Left kidney (tissue), 2 donors: ENCODE measurements around the gene CYBC1. TPM values are rescaled to one million over a fixed set of nuclear protein-coding genes. Genes with fewer than 3 reads are reported as not detected.

Experiments
- DNase-seq: peaks from one replicate; pipeline ENCODE4 v3.0.0-alpha.2; 2013
- polyA plus RNA-seq: library from polyadenylated mRNA; unstranded; fragments of 120-200 nt; gene quantifications from one replicate; pipeline ENCODE4 v1.2.1, GENCODE V29; 2013; ENCODE audit not compliant: insufficient read length

CYBC1 gene
- polyA plus RNA-seq, 1 donor, result 43.3 TPM

DNA sequence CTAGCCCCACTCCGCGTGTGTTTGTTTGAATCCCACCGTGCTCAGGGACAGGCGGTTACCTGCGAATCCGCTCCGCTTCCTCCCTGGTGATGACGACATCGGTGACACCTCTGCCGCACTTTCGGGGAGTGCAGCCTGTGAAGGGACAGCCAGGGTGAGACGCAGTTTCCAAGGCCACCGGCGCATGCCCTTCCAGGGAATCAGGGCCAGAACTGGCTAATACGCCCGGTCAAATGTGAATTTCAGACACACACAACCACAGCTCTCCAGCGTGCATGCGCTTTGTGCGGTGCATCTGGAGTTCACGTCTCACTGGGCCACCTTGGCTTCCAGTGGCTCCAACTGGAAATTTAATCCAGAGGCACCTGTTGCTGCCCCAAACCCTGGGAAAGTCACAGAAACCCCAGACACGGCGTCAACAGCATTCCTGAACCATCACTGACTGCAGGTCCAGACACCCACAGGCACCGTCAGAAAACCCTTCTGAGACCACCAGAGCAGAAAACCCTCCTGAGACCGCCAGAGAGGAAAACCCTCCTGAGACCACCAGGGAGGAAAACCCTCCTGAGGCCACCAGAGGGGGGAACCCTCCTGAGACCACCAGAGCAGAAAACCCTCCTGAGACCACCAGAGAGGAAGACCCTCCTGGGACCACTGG, 39.0 kb downstream of the CYBC1 start:
- DNase-seq, result no peak

DNA sequence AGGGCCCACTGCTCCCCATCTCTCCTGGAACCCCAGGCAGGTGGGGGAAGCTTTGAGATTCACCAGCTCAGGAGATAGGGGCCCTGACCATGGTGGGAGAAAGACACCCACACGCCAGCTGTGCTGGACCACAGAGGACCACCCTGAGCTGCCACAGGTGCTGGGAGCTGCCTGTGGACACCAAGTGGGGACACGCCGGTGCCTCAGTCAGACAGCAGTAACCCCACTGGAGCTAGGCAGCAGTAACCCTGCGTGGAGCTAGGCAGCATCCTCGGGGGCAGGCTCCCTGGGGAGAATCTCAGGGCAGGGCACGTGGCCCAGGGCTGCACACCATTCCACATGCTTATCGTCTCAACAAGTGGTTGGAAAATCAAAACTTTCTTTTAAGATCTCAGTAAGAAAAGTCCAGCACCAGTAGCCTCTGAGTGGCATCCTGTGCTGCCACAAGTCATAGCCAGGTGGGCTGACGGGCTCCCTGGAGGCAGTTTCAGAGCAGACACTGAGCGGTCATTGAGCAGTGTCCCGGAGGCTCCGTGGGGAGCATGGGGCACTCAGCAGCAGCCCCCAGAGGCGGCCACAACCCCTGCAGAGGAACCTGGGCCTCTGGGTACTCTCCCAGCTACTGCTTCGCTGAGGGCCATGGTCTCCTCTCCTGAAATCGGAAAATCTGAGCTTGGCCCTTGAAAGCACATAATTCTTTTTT, 40.4 kb downstream of the CYBC1 start:
- DNase-seq, result no peak

DNA sequence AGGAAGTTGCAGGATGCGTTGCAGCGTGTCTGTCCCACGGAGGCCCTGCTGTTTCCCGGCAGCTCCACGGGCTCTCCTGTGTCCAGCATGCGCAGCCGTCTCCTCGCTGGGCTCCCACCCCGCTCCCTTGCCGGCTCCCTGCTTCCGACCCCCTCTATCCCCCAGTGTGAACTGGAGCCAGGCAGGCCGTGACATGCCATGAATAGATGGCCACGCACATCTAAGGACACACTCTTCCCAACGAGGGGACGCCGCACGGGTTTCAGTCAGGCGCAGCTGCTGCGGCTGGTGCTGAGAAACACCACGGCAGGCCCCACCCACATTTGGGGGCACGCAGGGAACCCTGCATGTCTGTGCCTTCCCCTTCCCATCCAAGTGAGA, 41.6 kb downstream of the CYBC1 start:
- DNase-seq, result no peak

DNA sequence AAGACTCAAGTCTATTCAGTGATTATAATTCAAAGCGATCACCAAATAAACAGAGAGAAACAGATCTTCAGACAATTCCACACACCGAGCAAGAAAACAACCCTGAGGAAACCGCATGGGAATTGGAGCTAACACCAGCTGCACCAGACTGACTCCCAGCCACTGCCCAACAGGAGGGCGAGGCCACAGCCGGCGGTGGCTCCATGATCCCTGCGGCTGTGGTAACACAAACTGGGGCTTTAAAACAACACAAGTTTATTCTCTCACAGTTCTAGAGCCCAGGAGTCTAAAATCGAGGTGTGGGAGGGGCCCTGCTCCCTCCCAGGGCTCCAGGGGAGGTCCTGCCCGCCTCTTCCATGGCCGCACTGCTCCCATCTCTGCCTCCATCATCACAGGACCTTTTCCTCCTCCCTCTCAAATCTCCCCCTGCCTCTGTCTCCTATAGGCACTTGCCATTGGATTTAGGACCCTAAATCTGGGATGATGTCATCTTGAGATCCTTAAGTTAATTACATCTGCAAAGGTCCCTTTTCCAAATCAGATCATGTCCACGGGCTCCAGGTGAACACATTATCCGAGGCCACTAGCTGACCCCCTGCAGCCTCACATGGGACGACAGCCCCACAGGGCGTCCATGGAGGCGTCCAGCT, 42.1 kb downstream of the CYBC1 start:
- DNase-seq, result no peak

DNA sequence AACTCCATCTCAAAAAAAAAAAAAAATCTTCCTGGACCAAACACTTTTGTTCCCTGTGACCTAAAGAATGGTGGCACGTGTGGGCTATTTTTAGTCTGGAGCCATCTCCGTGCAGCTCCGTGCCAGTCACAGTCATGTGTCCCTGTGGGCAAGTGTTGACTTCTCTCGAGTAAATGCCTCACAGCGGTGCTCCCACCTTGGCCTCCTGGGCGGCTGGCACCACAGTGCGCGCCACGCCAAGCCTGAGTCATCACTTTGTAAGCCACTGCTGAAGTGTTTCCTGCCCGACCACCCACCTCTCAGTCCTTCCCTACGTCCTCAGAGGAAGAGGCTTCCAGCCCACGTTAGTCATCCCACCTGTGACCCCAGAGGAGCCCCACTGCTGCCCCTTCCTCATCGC, 43.3 kb downstream of the CYBC1 start:
- DNase-seq, result no peak

DNA sequence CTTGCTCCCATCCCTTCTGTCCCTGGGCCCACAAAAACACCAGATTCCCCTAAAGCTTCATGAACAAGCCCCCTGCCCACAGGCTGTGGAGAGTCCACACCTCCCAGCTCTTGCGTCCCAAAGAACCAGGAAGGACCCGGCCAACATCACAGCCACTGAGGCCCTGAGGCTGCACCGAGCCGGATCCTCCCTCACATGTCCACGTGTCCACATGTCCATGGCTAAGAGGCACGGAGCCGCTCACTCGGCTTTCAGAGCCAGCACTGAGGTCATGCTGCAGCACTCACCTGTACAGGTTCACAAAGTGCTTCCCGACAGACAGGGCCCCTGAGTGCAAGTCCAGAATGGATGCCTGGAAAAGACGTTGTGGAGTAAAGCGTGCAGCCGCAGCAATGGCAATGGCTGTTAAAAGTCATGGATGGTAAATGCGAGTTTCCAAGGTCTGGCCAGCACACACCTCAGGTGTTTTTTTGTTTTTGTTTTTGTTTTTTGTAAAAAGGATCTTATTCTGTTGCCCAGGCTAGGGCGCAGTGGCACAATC, 44.4 kb downstream of the CYBC1 start:
- no peak for DNase-seq

DNA sequence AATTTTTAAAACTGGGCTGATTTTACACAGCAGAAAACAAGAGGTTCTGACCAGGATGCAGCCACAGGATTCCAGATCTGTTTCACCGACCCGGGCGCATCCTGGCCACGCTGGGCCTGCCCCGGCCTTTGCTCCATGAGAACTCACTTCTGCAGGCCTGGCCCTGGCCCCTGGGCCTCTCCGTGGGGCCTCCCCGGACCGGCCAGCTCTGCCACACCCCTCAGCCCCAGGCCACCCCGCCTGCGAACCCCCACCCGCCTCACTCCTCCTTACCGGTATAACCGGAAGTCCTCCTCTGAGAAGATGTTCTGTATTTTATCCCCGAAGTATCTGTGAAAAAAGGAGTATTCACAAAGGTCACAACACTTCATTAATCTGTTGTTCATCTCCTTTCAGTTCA, 45.5 kb downstream of the CYBC1 start:
- no peak for DNase-seq

DNA sequence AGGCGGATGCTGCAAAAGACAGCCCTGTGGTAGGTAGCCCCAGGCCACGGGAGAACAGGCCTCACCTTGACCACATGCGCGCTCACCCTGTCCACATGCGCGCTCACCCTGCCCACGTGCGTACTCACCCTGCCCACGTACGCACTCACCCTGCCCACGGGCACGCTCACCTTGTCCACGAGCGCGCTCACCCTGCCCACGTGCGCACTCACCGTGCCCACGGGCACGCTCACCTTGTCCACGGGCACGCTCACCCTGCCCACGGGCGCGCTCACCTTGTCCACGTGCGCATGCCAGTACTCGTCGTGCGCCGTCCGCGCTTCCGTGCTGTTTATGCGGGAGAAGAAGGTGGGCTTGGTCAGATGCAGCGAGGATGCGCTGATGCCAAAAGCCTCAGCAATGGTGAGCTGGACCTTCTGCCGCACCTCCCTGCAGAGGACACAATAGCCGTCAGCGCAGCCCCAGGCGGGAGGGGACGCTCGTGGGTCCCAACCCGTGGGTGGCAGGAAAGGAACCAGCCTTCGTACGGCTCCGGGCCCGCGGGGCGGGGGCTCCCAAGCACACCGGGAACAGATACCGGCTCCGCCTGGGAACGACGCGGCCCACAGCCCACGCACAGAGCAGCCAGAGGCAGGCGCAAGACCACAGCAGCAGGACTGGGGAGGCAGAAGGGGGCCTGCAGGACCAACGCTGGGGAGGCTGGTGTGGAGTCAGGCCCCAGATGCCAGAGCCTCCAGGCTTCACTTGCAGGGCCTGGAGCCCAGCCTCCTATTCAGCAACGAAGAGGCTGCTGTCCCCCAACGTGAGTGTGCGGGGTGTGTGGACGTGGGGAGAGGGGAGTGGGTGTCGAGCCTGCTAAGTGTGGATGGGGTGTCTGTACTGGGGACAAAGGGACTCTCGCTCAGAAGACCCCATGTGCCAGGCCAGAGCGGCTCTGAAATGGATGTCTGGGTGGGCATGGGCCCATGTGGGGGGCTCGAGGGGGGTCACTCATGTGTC, 46.6 kb downstream of the CYBC1 start:
- DNase-seq, result no peak

DNA sequence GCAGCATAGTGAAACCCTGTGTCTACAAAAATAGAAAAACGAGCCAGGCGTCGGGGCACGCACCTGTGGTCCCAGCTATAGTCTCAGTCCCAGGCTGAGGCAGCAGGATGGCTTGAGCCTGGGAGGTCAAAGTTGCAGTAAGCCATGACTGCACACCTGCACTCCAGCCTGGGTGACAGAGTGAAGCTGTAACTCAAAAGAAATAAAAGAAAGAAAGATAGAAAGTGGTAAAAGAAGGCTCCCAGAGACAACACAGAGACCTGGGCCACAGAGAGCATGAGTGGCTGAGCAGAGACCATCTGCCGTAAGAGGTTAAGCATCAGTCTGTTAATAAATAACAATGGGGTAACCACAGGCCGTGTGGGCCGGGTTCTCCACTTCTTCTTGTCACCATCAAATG, 47.7 kb downstream of the CYBC1 start:
- no peak for DNase-seq

DNA sequence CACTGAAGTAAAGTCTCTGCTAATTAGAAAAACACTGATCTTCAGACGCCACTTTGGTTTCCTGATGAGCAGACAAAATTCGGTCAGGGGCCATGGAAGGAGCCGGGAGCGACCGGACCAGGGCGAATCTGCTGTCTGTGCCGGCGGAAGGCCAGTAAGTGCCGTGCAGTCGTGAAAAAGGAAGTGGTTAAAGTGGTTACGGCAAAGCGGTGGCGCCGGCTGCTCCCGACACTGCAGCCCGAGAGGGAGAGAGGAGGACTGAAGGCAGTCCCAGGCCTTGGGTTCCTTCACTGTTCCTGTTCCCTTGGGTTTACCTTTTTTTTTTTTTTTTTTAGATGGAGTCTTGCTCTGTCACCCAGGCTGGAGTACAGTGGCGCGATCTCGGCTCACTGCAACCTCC, 49.7 kb downstream of the CYBC1 start:
- no peak for DNase-seq

DNA sequence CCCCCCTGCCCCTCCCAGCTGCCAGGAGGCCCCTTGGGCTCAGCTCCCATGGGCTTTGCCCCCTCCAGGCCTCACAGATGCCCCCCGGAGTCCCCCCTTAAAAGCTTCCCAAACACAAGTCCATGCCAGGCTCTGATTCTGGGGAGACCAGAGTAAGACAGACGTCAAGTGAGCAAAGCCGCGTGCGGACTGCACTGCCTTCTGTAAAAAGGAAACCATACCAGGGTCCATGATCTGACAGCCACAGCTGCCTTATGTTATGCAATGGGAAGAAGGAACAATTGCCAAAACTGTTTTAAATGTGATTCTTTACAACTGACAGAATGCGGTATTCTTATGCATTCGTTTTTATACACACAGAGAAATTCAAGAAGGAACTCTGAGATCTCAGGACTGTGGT, 50.3 kb downstream of the CYBC1 start:
- DNase-seq, result no peak

DNA sequence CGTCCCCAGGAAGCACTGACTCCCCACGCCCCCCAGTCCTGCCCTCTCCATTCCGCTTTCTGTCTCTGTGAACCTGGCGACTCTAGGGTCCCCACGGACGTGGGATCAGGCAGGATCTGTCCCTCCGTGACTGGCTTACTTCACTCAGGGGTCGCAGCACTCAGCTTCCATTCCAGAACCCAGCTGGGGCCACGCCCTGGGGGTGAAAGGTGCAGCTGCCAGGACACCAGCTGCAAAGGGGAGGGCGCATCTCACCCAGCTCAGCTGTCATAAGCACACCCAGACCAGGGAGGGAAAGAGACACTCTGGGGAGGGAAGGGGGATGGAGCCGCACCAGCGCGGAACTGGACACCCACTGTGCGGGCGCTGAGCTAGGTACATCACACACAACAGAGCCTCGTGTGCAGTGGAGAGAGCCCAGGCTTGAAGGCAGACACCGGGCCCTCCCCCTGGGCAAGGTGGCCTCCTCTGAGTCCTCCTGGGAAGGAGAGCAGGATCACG, 50.9 kb downstream of the CYBC1 start:
- DNase-seq, result no peak

DNA sequence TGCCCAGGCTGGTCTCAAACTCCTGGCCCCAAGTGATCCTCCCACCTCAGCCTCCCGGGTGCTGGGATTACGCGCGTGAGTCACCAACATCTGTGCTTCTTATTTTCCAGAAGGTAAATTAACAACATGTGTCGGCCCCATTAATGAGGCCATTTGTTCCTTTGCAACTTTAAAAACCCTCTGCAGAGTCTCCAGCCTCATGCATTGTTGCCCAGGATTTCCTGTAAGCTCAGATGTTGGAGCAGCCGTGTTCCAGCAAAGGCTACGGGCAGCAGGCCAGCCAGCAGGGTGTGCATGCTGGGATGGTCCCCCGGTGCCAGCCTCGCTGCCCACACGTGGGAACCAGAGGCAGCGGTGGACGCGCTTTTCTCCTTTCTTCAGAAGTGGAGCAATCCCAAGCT, 51.5 kb downstream of the CYBC1 start:
- DNase-seq, result no peak

DNA sequence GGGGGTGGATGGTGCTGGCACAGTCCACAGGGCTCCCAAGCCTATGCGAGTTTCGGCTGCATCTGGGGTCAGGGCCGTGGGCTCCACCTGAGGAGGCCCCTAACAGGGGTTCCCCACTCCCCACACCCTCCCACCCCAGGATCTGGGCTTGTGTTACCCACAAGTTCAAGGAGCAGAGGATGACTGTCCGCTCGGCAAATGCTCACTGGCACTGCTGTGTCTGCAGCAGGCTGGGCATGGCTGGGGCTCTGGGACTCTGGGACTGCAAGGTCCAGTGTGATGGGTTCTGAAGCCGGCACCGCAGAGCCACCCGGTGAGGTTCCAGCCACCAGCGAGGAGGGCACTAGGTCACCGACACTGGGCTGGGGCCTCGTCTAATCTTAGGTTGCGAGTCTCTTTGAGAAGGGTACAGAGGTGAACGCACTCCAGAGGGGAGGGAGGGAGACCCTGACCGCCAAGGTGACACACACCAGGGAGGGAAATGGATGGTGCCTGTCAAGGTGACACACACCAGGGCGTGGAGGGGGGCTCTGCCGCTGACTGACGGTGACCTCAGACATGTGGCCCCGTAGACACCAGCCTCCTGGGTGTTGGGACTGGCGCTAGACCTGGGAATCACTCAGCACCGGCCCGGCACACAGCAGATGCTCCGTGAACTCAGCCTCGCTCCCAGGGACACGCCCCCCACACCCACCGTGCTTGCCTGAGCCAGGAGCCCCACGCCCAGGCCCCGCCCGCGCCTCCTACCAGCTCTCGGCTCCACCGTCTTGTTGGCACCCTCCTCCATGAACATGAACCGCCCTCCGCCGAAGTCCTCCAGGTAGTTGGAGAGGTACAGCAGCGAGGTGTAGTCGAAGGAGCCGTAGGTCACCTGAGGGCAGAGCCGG, 52.9 kb downstream of the CYBC1 start:
- DNase-seq, result no peak

DNA sequence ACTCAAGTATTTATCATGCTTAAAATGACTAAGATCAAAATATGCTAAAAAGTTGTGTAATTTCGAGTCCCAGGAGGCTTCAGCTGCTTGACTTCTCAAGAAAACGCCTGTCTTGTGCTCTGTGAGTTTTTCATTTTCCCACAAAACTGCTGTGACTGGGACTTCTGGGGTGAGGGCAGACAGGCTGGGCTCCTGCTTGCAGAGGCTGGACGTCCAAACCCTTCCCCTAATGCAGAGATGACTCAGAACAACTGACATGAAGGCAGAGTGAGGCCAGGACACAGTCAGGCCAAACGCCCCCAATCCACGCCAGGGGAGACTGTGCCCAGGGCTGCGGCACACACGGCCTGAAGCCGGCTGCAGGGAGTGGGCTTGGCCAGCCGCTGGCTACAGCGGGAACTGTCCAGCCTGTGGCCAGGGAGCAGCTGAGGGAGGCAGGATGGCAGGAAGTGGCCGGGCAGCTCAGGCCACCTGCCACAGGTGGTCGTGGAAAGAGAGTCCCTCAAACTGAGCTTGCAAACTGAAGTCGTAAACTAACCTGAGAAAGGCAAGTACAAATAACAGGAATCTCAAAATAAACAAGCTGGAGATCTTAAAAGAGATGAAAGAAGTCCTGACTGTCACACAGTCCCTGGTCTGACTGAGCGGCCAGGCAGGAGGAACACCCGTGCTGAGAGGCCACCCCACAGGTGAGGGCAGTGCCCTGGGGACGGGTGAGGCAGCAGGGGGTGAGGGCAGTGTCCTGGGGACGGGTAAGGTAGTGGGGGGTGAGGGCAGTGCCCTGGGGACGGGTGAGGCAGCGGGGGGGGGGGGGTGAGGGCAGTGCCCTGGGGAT, 53.7 kb downstream of the CYBC1 start:
- DNase-seq, result no peak

DNA sequence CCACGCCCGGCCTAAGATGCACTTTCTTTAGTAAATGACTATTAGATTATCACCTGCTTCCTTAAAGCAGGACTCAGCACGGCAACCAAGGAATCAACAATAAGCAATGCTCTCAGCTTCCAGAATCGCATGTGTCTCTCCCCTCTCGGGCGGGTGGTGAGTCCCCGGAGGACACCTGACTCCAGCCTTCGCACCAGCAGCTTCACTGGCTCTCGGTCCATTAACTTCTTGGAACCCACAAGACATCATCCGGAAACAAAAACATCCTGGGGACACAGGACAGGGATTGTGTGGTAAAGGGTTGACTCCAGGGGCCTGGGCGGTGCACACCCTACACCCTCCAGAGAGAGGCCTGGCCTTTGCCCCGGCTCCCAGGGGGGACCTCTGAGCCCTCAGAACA, 56.3 kb downstream of the CYBC1 start:
- no peak for DNase-seq

DNA sequence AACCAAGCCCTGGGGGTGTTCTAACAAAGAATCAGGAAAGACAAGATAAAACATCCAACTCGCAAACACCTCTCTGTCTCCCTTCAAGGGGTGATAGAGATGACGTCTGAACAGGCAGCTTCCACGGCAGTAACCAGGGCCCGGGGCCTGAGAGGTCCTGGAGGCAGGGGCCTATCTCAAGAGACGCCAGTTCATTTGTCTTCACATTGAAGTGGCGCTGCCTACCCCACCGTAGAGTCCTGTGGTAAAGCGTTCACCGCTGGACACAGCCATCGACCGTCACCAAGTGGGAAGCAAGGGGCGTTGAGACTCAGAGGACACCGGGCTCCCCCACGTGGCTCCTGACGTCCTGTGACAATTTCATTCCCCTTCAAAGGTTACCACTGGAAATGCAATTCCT, 57.6 kb downstream of the CYBC1 start:
- no peak for DNase-seq
